GM19193 (cell line): Measurements from ENCODE around the gene NUP93.

ENCODE experiments used
- POLR2A ChIP-seq: IDR thresholded peaks from 4 replicates; pipeline ENCODE4 v1.6.1; 2011; ENCODE audit not compliant: insufficient read depth, insufficient read length; ENCODE audit errors: extremely low read depth

Gene NUP93

DNA sequence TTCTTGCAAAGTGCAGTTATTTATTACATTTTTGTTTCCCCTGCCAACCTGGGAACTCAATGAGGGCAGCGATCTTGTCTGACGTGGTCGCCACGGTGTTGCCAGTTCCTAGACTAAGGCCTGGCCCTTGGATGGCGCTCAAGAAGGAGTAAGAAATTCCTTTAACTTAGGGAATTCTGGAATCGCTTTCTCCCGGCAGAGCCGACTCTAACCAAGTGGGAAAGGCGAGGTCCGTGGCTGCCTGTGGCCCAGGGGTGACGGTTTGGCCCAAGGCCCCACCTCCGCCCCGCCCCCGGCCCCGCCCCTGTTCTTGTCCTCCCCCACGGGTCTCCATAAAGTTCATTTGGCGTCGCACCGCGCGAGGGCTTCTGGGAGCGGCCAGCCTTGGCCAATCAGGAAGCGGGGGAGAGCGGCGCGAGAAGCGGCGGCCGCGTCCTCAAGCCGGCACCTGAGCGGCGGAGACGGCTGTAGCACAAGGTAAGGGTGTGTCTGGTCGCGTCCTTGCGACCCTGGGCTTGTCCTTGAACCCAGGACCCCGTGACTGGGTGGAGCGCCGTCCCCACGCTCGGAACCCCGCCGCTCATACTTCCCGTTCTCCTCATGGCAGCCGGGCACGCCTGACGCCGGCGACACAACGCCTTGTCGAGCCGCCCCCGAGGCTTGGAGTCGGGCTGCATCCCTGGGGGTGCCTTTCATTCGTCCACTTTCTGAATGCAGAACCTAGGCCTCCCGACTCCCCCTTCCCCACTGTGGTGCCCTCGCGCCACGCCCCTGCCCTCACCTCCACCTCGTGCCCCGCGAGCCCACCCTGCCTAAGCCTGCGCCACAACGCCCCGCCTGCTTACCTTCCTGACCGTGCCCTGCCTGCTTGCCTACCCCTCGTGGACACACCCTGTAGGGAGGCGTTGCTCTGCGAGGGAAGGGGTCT, at the start of gene NUP93:
Gene NUP93, plus strand, starts transcription at position 395 of the 928 bp plus-strand sequence. CDS start 18,119 bp downstream, outside the sequence.
- peak; percentile 85 for TF ChIP-seq POLR2A

DNA sequence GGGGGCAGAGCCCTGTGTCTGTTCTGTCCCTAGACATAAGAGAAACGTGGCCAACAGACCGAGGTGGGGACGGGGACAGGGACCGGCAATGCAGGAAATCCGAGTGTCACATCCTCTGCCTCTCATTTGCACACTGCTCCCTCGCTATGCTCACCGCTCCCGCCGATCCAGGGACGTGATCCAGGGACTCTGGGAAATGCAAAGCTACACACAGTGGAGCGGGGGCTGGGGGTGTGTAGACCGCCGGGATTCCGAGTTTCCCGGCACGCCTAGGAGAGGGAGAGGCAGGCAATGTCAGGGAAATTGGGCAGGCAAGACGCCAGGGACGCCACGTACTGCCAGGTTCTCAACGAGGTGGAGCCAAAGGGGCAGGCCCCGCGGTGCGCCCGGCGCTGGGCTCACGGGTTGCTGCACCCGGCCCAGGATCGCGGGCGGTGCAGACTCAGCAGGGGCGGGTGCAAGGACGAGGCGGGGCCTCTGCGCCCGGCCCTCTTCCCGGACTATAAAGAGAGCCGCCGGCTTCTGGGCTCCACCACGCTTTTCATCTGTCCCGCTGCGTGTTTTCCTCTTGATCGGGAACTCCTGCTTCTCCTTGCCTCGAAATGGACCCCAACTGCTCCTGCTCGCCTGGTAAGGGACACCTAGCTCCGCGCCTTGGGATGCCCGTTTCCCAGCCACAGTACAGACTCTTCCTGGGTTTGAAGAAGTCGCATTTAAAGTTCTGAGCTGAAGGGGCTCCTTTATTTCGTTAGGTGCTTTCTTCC, 47.8 kb upstream of the NUP93 start, which contains the start of gene MT1X:
Gene MT1X, plus strand, starts transcription at position 532 of the 764 bp plus-strand sequence. Its CDS starts 71 bp downstream, at position 603.
- peak; percentile 87 for TF ChIP-seq POLR2A

DNA sequence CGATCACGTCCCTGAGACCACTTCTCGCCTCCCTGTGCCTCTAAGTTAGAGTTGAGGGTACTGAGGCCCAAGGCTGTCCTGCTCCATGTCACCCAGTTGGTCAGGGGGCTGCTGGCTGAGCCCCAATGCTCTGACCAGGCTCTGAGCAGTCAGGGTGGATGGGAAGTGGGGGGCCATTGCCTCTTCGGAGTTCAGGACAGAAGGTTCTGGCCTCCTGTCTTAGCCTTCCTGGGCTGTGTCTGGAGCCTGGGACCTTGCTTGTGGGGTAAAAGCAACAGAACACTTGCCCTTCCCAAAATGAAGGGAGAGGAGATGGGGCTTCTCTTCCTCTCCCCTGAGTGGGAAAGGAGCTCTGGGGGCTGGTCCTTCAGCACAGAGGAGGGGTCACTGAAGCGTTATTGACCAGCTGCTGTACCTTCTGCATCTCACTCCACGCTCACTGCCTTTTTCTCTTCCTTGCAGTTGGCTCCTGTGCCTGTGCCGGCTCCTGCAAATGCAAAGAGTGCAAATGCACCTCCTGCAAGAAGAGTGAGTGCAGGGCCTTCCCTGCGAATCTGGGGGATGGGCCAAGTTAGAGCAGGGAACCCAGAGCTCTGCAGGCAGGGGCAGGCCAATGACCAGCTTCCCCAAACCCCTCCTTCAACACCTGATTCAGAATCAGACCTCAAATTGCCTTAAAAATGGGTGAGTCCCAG, 47.1 kb upstream of the NUP93 start:
- no peak for TF ChIP-seq POLR2A

DNA sequence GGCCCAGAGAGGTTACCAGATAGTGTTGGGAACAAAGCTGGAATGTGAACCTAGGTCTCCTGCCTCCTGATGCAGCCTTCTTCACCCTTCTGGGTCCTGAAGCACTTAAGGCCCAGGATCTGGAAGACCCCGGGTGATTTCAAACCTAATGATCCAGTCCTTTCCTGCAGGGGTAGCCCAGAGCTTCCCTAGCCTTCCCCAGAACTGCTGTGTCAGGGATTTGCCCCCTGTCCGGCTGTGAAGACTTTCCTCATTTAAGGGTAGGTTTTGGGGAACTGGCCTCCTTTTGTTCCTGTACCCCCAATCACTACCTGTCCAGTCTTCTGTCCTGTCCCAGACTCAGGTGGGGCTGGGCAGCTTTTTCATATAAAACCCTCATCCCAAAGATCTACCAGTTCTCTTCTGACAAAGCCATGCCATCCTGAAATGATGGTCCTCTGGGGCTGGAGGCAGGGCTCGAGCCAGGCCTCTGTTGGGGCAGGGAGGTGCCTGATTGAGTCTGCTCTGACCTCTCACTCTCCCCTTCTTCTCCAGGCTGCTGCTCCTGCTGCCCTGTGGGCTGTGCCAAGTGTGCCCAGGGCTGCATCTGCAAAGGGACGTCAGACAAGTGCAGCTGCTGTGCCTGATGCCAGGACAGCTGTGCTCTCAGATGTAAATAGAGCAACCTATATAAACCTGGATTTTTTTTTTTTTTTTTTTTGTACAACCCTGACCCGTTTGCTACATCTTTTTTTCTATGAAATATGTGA, 46.3 kb upstream of the NUP93 start:
- TF ChIP-seq POLR2A = no peak

DNA sequence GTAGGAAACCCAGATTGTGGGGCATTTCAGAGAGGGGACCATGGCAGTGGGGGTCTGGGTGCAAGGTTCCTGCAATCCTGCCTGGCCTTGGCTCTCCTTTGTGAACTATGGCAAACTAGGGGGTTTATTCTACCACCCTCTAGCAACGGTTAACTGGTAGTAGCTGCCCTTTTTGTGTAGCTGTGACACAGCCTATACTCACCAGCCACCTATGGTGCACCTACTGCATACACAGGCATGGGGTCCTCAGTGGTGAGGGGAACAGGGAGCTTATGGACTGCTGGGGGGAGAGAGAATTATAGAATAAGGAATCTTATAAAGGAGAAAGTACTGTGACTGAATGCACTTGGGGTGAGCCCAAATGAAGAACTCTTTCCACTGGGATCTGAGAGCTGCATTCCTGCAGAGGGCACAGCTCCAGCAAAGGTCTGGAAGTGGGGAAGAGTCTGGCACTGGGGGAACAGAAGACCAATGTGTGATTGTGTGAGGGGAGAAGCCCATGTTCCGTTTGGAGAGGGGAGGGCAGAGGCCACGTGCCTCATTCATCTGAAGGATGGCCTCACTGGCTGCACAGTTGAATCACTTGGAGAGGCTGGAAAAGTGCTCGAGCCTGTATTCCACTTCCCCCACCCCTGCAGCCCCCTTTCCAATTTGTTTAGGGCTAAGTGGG, 45.5 kb upstream of the NUP93 start:
- no peak for TF ChIP-seq POLR2A

DNA sequence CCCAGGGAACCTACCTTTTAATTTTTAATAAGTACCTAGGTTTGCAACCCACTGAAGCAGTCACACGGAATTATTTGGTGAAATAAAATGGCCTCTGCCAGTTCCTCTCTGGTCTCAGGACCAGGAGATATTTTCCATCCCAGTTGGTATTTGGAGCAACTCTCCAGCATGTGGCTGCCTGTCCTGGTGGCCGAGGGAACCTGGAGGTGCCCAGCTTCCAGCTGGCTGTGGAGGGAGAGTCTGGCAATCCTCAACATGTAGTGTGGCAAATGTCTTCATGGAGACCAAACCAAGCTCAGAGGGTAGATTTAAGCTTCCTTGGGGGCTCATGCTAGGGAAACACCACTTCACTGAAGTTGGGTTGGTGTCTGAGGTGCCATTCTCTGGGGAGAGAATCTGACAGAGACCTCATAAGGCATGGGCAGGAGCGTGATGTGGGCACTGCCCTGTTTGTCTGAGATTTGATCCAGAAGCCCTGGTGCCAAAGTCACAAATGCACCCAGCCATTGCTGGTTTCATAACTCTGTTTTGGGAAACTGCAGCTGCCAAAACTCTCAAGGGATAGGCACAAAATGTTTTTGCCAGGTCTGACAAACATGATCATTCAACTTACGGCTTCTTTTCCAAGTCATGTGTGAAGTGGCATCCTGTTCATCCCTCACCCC, 44.9 kb upstream of the NUP93 start:
- TF ChIP-seq POLR2A = no peak

DNA sequence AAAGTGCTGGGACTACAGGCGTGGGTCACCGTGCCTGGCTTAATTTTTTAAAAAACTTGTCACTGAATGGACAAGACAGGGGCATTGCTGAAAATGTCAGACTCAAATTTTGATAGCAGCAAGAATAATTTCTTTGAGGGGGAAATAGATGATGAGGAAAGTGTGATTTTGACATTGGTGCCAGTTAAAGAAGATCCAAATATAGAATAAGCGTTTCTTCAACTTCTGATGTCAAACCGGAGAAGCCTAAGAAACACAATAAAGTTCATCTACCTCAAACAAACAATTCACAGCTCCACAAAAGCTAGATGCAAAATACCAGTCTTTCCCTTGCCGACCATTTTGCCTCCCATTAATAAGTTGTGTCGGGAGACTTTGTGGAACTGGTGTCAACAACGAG, 43.2 kb upstream of the NUP93 start:
- no peak for TF ChIP-seq POLR2A

DNA sequence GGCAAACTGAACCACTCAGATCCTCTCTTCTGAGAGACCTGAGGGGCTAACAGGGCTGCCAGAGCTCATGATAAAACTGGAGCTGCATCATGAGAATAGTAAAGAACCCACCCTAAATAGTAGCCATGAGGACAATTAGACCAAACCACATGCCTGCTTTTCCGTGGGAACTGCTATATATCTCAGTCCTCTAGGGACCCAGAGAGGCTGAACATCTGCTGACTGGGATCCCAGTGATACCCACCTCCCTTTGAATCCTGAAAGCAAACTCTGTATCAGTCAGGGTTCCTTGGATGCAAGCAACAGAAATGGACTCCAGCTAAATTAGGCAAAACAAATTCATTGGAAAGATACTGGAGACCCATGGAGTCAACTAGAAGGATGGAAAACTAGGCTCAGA, 41.2 kb upstream of the NUP93 start:
- TF ChIP-seq POLR2A = no peak

DNA sequence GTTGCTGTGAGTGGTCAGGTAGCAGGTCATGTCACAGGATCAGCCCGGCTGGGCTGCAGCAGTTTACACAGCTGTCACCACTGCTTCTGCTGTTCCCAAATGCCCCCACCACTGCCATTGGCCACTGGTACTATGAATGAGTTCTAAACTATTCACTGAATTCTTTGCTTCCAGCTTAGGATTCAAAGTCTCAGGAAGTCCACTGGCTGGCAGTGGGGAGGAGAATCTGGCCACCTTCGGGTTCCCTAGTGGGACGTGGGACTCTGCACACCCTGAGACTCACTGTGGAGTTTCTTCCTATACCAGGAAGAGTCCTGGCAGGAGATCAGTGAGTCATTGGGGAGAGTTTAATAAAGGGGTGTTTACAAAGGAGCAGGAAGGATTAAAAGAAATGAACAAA, 40.8 kb upstream of the NUP93 start:
- no peak for TF ChIP-seq POLR2A

DNA sequence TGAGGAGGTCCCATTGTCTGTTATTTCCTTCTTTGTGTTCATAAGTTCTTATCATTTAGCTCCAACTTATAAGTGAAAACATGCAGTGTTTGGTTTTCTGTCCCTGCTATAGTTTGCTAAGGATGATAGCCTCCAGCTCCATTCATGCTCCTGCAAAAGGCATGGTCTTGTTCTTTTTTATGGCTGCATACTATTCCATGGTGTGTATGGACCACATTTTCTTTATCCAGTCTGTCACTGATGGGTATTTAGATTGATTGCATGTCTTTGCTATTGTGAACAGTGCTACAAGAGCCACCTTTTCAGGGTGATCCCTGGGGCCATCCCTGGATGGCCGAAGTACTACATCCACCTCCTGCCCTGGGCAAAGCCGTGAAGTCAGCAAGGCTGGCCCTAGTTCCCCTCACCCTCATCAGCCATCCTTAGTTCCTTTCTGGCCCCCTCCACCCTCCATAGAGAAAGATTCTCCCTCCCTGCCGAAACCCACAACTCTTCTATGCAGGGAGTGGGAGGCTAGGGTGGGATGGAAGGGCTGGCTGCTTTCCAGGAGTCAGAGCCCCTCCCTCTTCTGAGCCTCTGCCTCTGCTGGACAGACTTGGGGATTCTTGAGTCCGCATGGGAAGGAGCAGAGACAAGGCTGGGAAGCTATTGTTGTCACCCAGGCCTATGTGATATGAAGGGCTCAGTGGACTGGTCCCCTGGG, 39.4 kb upstream of the NUP93 start:
- no peak for TF ChIP-seq POLR2A

DNA sequence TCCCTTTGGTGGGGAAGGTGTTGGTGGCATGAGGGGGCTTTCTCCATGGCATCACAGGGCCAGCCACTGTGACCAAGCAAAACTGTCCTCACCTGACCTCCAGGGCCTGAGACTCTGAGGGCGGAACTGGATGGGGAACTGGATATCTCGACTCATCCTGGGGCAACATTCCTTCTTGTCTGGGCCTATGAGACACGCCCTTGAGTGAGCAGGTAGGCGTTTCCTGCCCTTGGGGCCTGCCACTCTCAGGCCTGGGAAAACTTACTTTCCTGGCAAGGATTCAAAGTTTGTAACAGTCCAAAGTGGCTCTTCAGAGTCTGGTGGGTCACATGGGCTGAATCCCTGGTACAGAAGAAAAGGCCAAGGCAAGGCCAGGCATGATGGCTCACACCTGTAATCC, 38.0 kb upstream of the NUP93 start:
- TF ChIP-seq POLR2A = no peak

DNA sequence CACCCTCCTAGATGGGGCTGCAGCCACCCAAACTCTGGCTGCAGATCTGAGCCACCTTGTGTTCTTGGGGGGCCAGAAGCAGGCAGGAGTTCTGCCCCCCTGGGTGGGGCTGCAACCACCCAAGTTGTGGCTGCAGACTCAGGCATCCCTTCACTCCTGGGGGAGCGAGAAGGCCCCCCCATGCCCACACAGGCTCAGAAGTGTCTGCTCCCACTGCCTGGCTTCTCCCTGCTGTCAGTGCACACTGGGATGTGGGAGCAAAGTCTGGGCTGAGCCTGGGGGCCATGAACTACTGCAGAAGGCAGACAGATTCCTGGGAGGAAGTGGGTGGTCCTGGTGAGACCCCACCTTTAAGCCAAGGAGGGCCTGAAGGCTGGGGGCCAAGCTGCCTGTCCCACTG, 34.7 kb upstream of the NUP93 start:
- no peak for TF ChIP-seq POLR2A
